HG03575 (cell line): ENCODE data around the gene ITM2A.

Experiments used
- ATAC-seq: cut with Tn5 transposase; IDR thresholded peaks from one replicate; pipeline ENCODE4 v1.9.1; 2021; ENCODE audit not compliant: unreplicated experiment, insufficient number of reproducible peaks, low FRiP score; ENCODE audit errors: extremely low read depth

The ITM2A gene

DNA sequence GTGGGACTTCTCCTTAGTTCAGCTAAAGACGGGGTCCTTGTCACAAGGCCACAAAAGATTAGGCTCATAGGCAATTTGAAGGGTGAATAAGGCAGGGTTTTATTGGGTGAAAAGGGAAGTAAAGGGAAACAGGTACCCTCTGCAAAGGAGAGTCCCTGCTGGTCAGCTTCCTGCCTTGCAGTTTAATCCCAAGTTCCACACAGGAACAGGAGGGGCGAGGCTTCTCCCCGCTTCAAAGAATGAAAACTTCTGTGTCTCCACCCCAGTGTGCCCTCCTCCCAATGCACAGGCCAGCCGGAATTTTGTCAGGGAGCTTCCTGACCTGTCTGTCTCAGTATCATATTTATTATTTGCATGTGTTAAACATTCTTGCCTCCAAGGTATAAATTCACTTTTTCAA, 37.1 kb downstream of the ITM2A start:
- ATAC-seq = no peak

DNA sequence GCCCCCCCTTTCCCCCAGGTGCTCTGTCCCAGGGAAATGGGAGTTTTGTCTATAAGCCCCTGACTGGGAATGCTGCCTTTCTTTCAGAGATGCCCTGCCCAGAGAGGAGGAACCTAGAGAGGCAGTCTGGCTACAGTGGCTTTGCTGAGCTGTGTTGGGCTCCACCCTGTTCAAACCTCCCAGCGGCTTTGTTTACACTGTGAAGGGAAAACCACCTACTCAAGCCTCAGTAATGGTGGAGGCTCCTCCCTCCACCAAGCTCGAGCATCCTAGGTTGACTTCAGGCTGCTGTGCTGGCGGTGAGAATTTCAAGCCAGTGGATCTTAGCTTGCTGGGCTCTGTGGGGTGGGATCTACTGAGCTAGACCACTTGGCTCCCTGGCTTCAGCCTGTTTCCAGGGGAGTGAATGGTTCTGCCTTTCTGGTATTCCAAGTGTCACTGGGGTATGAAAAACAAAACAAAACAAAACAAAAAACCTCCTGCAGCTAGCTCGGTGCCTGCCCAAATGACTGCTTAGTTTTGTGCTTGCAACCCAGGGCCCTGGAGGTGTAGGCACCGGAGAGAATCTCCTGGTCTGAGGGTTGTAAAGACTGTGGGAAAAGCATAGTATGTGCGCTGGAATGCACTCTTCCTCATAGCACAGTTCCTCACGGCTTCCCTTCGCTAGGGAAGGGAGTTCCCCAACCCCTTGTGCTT, 41.7 kb downstream of the ITM2A start:
- ATAC-seq = no peak
